COLO829 (cell line): Measurements from ENCODE around the gene FBXL19.
"Not testable (repeated sequence)": the region's sequence is repeated elsewhere in the genome, so short reads cannot be mapped to it uniquely, and the experiment has no call there.

Source experiments
- DNase-seq: peaks from one replicate; pipeline ENCODE4 v3.0.0; 2012; ENCODE audit warnings: low spot score

Gene FBXL19

DNA sequence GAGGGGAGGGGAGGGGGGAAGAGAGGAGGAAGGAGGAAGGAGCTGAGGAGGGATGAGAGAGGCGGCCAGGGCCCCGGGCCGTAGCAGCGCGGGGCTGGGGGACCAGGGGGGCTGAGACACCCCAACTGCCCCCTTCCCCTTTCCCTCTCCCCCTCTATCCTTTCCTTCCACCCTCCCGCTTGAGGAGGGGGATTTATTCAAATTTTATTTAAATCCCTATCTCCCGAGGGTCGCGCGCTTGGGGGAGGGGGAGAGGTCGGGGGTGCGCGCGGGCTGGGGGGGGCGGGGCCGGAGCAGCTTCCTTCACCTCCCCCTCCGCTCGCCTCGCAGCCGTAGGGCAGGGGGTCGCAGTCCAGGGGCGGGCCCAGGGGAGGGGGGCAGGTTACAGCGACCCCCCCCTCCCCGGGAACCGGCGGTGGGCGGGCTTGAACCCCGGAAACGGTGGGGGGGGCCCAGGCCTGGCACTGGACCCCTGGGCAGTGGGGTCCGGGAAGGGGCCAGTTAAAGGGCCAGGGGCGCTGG, at the start of gene FBXL19:
FBXL19 (plus strand) TSS at position 19 of the 522 bp plus-strand sequence. CDS start 2,183 bp downstream, outside the sequence.
- no peak for DNase-seq

GRCh38 chr16:30874244-30874820, 49.0 kb upstream of the FBXL19 start:
- no peak for DNase-seq

- peak; percentile 80 for DNase-seq
Observed at GRCh38 chr16:30874821-30875717, 48.3 kb upstream of the FBXL19 start.

- DNase-seq, result no peak
Observed at GRCh38 chr16:30875871-30876801, 47.2 kb upstream of the FBXL19 start.

DNA sequence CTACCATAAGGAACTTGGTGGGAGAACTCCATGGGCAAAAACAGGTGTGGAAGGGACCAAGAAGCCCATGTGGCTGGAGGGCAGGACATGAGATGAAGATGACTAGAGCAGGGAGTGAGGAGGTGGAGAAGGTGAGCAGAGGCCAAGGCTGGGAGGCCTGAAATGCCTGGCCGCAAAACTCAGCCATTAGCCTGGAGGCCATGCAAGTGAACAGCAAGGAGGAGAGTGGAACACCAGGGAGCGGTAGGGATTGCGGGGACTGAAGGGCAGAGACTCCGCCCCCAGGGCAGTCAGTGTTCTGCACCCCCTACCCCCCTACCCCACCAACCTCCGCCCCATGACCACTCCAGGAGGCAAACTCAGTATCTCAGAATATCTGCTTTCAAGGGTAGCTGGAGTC, 46.5 kb upstream of the FBXL19 start:
- DNase-seq, result no peak

DNA sequence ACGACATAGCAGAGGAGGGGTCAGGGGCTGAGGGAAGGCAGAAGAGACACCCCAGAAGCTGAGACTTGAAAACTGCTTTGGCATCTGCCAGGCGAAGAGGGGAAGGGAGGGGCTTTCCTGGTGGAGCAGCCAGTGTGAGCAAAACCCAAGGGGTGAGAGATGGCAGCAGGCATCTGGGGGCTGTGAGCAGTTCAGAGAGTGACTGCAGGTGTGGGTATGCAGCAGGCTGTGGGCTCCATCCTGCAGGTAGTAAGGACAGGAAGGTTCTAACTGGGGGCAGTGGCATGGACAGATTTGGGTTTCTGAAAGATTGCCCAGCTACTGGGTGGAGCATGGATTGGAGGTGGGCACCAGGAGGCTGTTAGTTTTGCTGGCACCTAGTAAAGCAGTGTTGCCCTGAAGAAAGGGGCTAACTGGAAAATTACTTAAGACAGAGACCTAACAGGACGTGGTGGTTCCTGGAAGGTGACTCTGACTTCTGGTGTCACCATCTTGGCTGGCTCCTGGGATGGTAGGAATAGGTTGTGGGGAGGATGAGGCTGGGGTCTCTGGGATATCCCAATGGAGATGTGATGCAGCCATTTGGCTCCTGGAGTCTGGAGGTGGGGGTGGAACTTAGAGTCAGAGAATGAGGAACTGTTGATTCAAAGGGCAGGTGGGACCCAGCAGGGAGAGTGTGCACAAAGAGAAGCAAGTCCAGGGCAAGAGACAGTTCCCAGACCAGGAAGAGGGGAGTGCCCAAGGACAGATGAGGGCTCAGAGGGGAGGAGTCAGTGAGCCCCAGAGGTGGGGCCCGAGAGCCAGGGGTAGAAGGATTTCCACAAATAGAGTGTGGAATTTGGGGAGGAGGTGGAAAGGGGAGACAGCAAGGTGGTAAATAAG, 40.7 kb upstream of the FBXL19 start:
- no peak for DNase-seq

DNA sequence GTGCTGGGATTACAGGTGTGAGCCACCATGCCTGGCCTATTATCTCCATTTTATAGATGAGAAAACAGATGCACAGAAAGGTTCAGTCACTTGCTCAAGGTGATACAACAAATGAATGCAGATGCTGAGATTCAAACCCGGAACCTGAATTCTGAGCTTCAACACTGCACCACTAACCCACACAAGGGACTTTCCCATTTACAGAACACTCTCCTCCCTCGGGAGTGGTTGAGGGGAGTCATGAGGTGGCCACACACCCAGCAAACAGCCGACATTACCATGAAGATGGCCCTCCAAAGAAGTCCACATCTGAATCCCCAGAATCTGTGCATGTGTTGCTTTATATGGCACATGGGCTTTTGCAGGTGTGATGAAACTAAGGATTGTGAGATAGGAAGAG, 38.6 kb upstream of the FBXL19 start:
- no peak for DNase-seq

- no peak for DNase-seq
Observed at GRCh38 chr16:30885196-30885595, 38.2 kb upstream of the FBXL19 start.

- no peak for DNase-seq
Observed at GRCh38 chr16:30886145-30886544, 37.2 kb upstream of the FBXL19 start.

DNA sequence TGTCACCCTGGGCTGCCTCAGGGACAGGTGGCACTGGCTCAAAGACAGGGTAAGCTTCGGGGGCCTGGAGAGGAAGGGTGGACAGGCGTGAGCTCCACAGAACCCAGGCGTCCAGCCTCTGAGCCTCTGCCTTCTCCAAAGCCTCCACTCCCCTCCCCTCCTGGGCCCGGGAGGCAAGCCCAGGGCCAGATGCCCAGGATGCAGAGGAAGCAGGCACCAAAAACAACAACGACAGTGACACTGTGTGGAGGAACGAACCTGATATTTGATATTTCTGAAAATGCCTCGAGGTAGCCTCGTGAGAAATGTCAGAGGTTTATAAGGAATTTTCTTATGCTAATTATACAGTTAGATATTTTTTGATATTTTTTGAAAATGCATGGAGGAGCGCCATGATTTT, 35.4 kb upstream of the FBXL19 start:
- DNase-seq, result no peak

DNA sequence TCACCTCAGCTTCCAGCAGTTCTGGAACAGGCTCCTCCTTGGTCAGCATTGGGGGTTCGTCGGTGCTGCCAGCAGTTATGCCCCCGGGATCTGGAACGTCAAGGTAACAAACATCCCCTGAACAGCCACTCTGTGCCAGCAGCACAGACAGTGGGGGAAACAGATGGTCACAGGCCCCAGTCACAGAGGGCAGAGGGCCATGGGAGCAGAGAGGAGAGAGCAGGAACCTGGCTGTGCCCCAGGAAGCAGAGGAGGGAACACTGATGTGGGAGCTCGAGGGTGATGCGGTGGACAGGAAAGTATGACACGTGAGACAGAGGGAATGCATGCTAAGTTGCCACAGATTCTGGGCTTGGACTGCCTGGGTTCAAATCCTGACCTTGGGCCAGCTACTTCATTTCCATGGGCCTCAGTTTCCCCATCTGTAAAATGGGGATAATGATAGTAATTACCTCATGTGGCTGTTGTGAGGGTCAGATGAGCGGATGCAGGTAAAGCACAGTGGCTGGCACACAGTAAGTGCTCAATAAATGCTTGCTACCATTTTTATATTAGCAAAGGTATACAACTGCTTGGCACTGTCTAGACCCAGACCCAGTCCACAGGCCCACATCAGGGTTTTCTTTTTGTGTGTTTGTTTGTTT, 34.4 kb upstream of the FBXL19 start:
- DNase-seq, result no peak

DNA sequence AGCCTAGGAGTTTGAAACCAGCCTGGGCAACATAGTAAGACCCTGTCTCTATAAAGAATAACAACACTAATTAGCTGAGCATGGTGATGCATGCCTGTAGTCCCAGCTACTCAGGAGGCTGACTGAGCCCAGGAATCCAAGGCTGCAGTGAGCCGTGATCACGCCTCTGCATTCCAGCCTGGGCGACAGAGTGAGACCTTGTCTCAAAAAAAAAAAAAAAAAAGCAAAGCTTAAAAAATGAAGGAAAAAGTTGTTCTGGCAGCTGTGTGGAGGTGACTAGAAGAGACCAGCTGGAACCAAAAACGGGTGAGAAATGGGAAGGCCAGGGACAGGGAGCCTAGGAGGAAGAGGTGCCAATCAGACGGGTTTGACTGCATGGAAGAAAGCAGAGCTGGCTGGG, 33.7 kb upstream of the FBXL19 start:
- DNase-seq, result no peak

GRCh38 chr16:30891043-30891823, 32.1 kb upstream of the FBXL19 start:
- not testable (repeated sequence) for DNase-seq

GRCh38 chr16:30892670-30893416, 30.5 kb upstream of the FBXL19 start:
- DNase-seq, result no peak

- DNase-seq, result no peak
Observed at GRCh38 chr16:30893417-30893743, 30.0 kb upstream of the FBXL19 start.

DNA sequence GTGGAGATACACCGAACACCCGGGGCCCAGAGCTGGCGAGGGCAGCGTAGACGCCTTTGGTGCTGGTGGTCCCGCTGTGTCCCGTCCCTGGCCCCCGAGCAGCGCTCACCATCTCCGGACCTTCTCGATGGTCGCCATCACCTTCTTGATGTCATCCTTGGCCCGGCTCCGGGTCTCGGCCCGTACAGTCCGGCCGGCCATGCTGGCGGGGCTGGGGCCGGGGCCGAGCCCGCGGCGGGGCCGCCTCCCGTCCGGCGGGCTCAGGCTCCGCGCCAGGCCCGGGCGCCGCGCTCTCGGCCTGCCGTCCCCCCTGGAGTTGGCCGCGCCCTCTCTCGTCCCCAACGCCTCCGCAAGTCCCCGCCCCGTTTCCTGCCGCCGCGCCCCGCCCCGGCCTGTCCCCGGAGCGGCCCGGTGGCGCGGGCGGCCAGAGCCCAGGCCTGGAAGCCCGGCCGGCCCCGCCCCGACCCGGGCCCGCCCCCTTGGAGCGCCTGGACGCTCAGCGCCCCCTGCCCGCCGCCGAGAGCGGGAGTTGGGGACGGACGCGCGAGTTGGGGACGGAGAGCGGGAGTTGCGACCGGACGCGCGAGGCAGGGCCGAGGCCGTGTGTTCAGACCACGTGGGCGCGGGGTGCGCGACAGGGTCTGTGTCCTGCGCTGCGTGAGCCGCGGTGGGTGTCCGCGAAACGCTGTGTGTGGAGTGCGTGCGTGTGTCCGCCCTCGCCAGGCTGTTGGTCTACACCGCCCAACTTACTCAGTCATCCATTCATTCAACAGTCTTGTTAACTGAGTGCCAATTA, 29.4 kb upstream of the FBXL19 start, which contains the start of gene BCL7C:
BCL7C (minus strand) TSS at position 334 of the 796 bp plus-strand sequence; CDS start at position 201, 133 bp downstream.
- peak; percentile 50 for DNase-seq

DNA sequence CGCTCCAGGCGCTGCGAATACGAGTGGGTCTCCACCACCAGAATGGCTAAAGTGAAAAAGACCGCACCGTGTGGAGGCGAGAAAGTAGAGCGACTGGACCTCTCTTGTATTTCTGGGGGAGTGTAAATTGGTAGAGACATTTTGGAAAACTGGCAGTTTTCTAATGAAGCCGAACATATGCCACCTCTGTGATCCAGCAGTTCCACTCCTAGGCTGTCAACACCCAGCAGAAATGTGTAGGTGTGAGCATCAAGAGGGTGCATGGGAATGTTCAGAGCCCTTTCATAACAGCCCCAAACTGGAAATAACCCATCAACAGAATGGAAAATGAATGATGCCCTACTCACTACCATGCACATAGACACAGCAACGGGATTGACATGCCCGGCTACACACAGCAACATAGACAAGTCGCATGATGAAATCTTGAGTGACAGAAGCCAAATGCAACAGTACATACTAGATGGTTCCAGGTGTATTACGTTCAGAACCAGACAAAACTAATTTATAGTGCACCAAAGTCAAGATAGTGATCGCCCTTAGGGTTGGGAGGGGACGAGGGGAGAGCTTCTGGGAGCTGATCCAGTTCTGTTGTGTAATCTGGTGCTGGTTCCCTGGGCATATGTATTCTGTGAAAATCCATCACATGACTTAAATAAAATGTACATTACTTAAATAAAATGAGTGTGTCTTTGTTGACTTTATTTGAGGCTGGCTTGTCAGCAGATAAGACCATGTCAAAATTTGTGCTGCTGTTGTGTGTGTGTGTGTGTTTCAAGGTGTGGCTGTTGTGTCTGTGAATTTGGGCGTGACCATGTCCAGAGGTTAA, 28.6 kb upstream of the FBXL19 start:
- no peak for DNase-seq
